ENCODE results near the gene QKI. TPM values are rescaled to one million over a fixed set of nuclear protein-coding genes. Genes with fewer than 3 reads are reported as not detected.
"Not testable (repeated sequence)": the region's sequence is repeated elsewhere in the genome, so short reads cannot be mapped to it uniquely, and the experiment has no call there.

The QKI gene
- total RNA-seq, 2 donors from 2014 or later: 63.0 to 316 TPM

- H3K4me1 ChIP-seq (replicated peaks): no peaks in the 10 kb centered on the region
- H3K4me3 ChIP-seq: no peak overlapping the region
- no peak overlapping the region for H3K27ac ChIP-seq
- TF ChIP-seq POLR2A (IDR thresholded peaks at IDR 0.05) (no peak), POLR2AphosphoS5 (IDR thresholded peaks at IDR 0.05) (no peak)
- TF ChIP-seq, protein P1, sequence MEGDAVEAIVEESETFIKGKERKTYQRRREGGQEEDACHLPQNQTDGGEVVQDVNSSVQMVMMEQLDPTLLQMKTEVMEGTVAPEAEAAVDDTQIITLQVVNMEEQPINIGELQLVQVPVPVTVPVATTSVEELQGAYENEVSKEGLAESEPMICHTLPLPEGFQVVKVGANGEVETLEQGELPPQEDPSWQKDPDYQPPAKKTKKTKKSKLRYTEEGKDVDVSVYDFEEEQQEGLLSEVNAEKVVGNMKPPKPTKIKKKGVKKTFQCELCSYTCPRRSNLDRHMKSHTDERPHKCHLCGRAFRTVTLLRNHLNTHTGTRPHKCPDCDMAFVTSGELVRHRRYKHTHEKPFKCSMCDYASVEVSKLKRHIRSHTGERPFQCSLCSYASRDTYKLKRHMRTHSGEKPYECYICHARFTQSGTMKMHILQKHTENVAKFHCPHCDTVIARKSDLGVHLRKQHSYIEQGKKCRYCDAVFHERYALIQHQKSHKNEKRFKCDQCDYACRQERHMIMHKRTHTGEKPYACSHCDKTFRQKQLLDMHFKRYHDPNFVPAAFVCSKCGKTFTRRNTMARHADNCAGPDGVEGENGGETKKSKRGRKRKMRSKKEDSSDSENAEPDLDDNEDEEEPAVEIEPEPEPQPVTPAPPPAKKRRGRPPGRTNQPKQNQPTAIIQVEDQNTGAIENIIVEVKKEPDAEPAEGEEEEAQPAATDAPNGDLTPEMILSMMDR (IDR thresholded peaks at IDR 0.05): no peak
- intact Hi-C loops (cut with DNase I): no loop called here
- no peaks in the 10 kb centered on the region for H3K27me3 ChIP-seq (replicated peaks; ENCODE audit: insufficient read depth)
- no peaks in the 10 kb centered on the region for H3K36me3 ChIP-seq
- no peaks in the 10 kb centered on the region for H3K9me3 ChIP-seq
- no peak for DNase-seq (ENCODE audit: low spot score)
- 73% methylated on average over 1 of the region's 1 CpG for WGBS
These were observed 55.0 kb downstream of the QKI start for GRCh38 chr6:163469459-163469985.

- intact Hi-C loops (cut with DNase I): no loop called here
- no peak overlapping the region for H3K4me3 ChIP-seq
- no peak overlapping the region for H3K27ac ChIP-seq
- DNase-seq (ENCODE audit: low spot score): no peak
- H3K9me3 ChIP-seq: no peaks in the 10 kb centered on the region
- H3K36me3 ChIP-seq: no peaks in the 10 kb centered on the region
- no peaks in the 10 kb centered on the region for H3K4me1 ChIP-seq (replicated peaks)
- TF ChIP-seq, protein P1 (IDR thresholded peaks at IDR 0.05): no peak
- TF ChIP-seq POLR2AphosphoS5 (IDR thresholded peaks at IDR 0.05) (no peak), POLR2A (IDR thresholded peaks at IDR 0.05) (no peak)
- no peaks in the 10 kb centered on the region for H3K27me3 ChIP-seq (replicated peaks; ENCODE audit: insufficient read depth)
These were observed 56.1 kb downstream of the QKI start for GRCh38 chr6:163470611-163471010.

- H3K27ac ChIP-seq: no peak overlapping the region
- no peaks in the 10 kb centered on the region for H3K4me1 ChIP-seq (replicated peaks)
- 82% methylated on average over 2 of the region's 2 CpGs for WGBS
- no peaks in the 10 kb centered on the region for H3K9me3 ChIP-seq
- no peak for TF ChIP-seq POLR2A (IDR thresholded peaks at IDR 0.05)
- TF ChIP-seq POLR2AphosphoS5 (IDR thresholded peaks at IDR 0.05): no peak
- TF ChIP-seq, protein P1 (IDR thresholded peaks at IDR 0.05): no peak
- intact Hi-C loops (cut with DNase I): no loop called here
- no peak for DNase-seq (ENCODE audit: low spot score)
- H3K4me3 ChIP-seq: no peak overlapping the region
- H3K36me3 ChIP-seq: no peaks in the 10 kb centered on the region
- H3K27me3 ChIP-seq (replicated peaks; ENCODE audit: insufficient read depth): no peaks in the 10 kb centered on the region
These were observed 60.1 kb downstream of the QKI start for GRCh38 chr6:163474581-163474980.

DNA sequence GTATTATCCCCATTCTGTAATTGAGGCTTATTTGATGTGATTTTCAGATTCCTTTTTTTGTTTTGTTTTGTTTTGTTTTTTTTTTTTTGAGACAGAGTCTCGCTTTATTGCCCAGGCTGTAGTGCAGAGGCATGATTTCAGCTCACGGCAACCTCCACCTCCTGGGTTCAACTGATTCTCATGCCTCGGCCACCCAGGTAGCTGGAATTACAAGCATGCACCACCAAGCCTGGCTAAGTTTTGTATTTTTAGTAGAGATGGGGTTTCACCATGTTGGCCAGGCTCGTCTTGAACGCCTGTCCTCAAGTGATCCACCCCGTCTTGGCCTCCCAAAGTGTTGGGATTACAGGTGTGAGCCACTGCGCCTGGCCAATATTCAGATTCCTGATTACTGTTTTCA, 62.4 kb downstream of the QKI start:
- WGBS: 93% methylated on average over 7 of the region's 7 CpGs
- intact Hi-C loops (cut with DNase I); H3K4me1 ChIP-seq (replicated peaks); H3K27me3 ChIP-seq (replicated peaks; ENCODE audit: insufficient read depth); H3K27ac ChIP-seq; H3K4me3 ChIP-seq; H3K9me3 ChIP-seq; DNase-seq (ENCODE audit: low spot score); H3K36me3 ChIP-seq: not testable (repeated sequence)

- intact Hi-C loops (cut with DNase I): no loop called here
- Histone ChIP-seq H3K9me3 (no peaks in the 10 kb centered on the region), H3K27me3 (replicated peaks; ENCODE audit: insufficient read depth) (no peaks in the 10 kb centered on the region), H3K36me3 (no peaks in the 10 kb centered on the region), H3K4me1 (replicated peaks) (no peaks in the 10 kb centered on the region), H3K4me3 (no peak overlapping the region), H3K27ac (no peak overlapping the region)
- 96% methylated on average over 2 of the region's 2 CpGs for WGBS
- TF ChIP-seq POLR2A (IDR thresholded peaks at IDR 0.05): no peak
- TF ChIP-seq, protein P1 (IDR thresholded peaks at IDR 0.05): no peak
- DNase-seq (ENCODE audit: low spot score): no peak
These were observed 68.6 kb downstream of the QKI start for GRCh38 chr6:163483107-163483506.

Measured in prostate gland (tissue), 2 donors.